Adrenal gland (tissue), 12 donors: Measurements from ENCODE around the gene CENPT. TPM values are rescaled to one million over a fixed set of nuclear protein-coding genes. Genes with fewer than 3 reads are reported as not detected.

Experiments used
- DNase-seq, 7 donors: peaks; one replicate each; pipeline ENCODE4 v3.0.0-alpha.2; 2019 to 2020
- H3K27ac ChIP-seq, 5 donors: fragments of 200-600 bp; sonication (generic) in 4 of 5; 1 replicate in 3 of 5; 2 replicates in 2 of 5; pipeline versions ENCODE4 v1.5.1 to v1.8.0; 2016 to 2020; ENCODE audit warnings: mild to moderate bottlenecking in 1 of 5
- H3K27me3 ChIP-seq: fragments of 200-600 bp; 2 replicates; pipeline ENCODE4 v1.8.0; 2021
- H3K36me3 ChIP-seq, 2 donors: fragments of 200-600 bp; replicated peaks in 1 of 2; 1 replicate in 1 of 2; 2 replicates in 1 of 2; pipeline versions ENCODE4 v1.5.1 to v1.8.0; 2018 to 2022
- H3K4me1 ChIP-seq, 2 donors: fragments of 200-600 bp; replicated peaks in 1 of 2; 1 replicate in 1 of 2; 2 replicates in 1 of 2; pipeline versions ENCODE4 v1.5.1 to v1.8.0; 2018 to 2021
- H3K4me3 ChIP-seq, 4 donors: fragments of 200-600 bp; sonication (generic) in 3 of 4; one replicate each; pipeline ENCODE4 v1.5.1; 2016 to 2018
- H3K9me3 ChIP-seq, 3 donors: fragments of 200-600 bp; sonication (generic) in 1 of 3; replicated peaks in 1 of 3; 1 replicate in 2 of 3; 2 replicates in 1 of 3; pipeline versions ENCODE4 v1.5.1 to v1.8.0; 2016 to 2021
- CTCF ChIP-seq, 6 experiments: fragments of 450-650 bp in 4 of 6; fragments of 200-600 bp in 2 of 6; sonication (generic) in 1 of 6; IDR thresholded peaks; 1 replicate in 5 of 6; 2 replicates in 1 of 6; pipeline versions ENCODE4 v1.5.1 to v1.8.0; 2016 to 2021; ENCODE audit warnings: antibody characterized with exemption in 6 of 6, mild to moderate bottlenecking in 2 of 6, moderate library complexity in 1 of 6
- POLR2A ChIP-seq, 2 donors: fragments of 450-650 bp; IDR thresholded peaks; one replicate each; pipeline ENCODE4 v1.6.1; 2017; ENCODE audit warnings: antibody characterized with exemption in 2 of 2, mild to moderate bottlenecking in 2 of 2, moderate library complexity in 1 of 2
- WGBS, 4 donors: extraction: QIAGEN DNeasy Blood & Tissue Kit in 2 of 4; methylation state at CpG; one replicate each; pipeline versions ENCODE4 v1.1.5 to v1.1.7; 2013 to 2017; 5-methylcytosine and 5-hydroxymethylcytosine counted together
- intact Hi-C, 2 donors: fragments of 100-400 bp; cut with DNase I; formaldehyde crosslinking; loops; one replicate each; pipeline versions ENCODE4 v1.14.1 to v1.15.0; 2022 to 2023
- polyA plus RNA-seq, 3 donors: library from polyadenylated mRNA; stranded (reverse); fragments of 200-250 nt in 2 of 3; fragments of 350-450 nt in 1 of 3; fragmentation: Illumina TruSeq in 1 of 3; extraction: RNeasy Lipid Tissue Mini Kit (QIAGEN cat#74804) in 1 of 3; gene quantifications; one replicate each; pipeline ENCODE4 v1.2.3, GENCODE V29; 2013 to 2014
- total RNA-seq, 9 donors: library from RNA; depleted of rRNA in 4 of 9; stranded (reverse); fragments of >200 nt in 4 of 9; fragments of 120-200 nt in 1 of 9; fragmentation: NEBNext Ultra II Directional in 1 of 9; extraction: Animal tissue kit (Norgen Biotek cat#: 25700) in 1 of 9; gene quantifications; one replicate each; pipeline versions ENCODE4 v1.1.0 to v1.2.4, GENCODE V29; 2013 to 2023
- donor health status: healthy with polysubstance abuse.
- donor health status: Bipolar disorder and iron deficiency.
- donor health status: DM: yes; HTN: yes; CAD: no.
- donor health status: DM: no; HTN: no; CAD: no.
- donor health status: DM: no; HTN: no; CAD: no.
- donor health status: DM: yes; HTN: yes; CAD: no.

Gene CENPT
- total and polyA plus RNA-seq, 12 donors: 15.8 to 250 (median 38.8) TPM

- Histone ChIP-seq H3K27ac (no peak overlapping the region), H3K9me3 (no peaks in the 10 kb centered on the region), H3K27me3 (no peaks in the 10 kb centered on the region), H3K36me3 (peaks cover 0 to 24% of the 10 kb centered on the region in 2 donors), H3K4me3 (no peak overlapping the region), H3K4me1 (no peaks in the 10 kb centered on the region)
- intact Hi-C loops: no loop called here
- WGBS, 4 donors: 86 to 89% (median 88%) methylated on average over 8 of the region's 8 CpGs
- DNase-seq: no peak
- TF ChIP-seq POLR2A (IDR thresholded peaks at IDR 0.05) (no peak), CTCF (IDR thresholded peaks at IDR 0.05) (no peak)
These were observed 22.4 kb downstream of the CENPT start for GRCh38 chr16:67825119-67825518.

- DNase-seq: no peak
- Histone ChIP-seq H3K4me1 (no peaks in the 10 kb centered on the region), H3K9me3 (no peaks in the 10 kb centered on the region), H3K27ac (no peak overlapping the region), H3K27me3 (no peaks in the 10 kb centered on the region), H3K36me3 (no peaks in the 10 kb centered on the region), H3K4me3 (no peak overlapping the region)
- TF ChIP-seq CTCF (IDR thresholded peaks at IDR 0.05) (no peak), POLR2A (IDR thresholded peaks at IDR 0.05) (no peak)
- intact Hi-C loops: no loop called here
- 87 to 97% (median 96%) methylated on average over 2 of the region's 2 CpGs for WGBS, 4 donors
These were observed 25.0 kb downstream of the CENPT start for GRCh38 chr16:67822511-67822910.

GRCh38 chr16:67820608-67821259 is 26.8 kb downstream of the CENPT start:
- DNase-seq: no peak
- H3K4me3 ChIP-seq: no peak overlapping the region
- intact Hi-C loops: no loop called here
- H3K9me3 ChIP-seq: no peaks in the 10 kb centered on the region
- WGBS, 4 donors: 87 to 95% (median 88%) methylated on average over 9 to 11 of the region's 11 CpGs
- no peaks in the 10 kb centered on the region for H3K27me3 ChIP-seq
- H3K36me3 ChIP-seq: no peaks in the 10 kb centered on the region
- no peaks in the 10 kb centered on the region for H3K4me1 ChIP-seq
- TF ChIP-seq CTCF (IDR thresholded peaks at IDR 0.05) (no peak), POLR2A (IDR thresholded peaks at IDR 0.05) (no peak)
- H3K27ac ChIP-seq: no peak overlapping the region

- WGBS, 4 donors: 85 to 95% (median 90%) methylated on average over 5 to 8 of the region's 8 CpGs
- H3K9me3 ChIP-seq: no peaks in the 10 kb centered on the region
- no peaks in the 10 kb centered on the region for H3K36me3 ChIP-seq
- H3K27ac ChIP-seq: no peak overlapping the region
- DNase-seq: no peak
- H3K4me1 ChIP-seq: no peaks in the 10 kb centered on the region
- intact Hi-C loops: loop anchor here in 1 of 2 donors (10.0 kb wide), 4 partner anchors 50 to 220 kb away; no protein-coding TSS in a partner anchor
- H3K27me3 ChIP-seq: no peaks in the 10 kb centered on the region
- no peak for TF ChIP-seq POLR2A (IDR thresholded peaks at IDR 0.05)
- TF ChIP-seq CTCF (IDR thresholded peaks at IDR 0.05): no peak
- no peak overlapping the region for H3K4me3 ChIP-seq
These were observed 32.9 kb downstream of the CENPT start for GRCh38 chr16:67814567-67814966.
